WTC11 (cell line): Measurements from ENCODE around the gene UGCG. TPM values are rescaled to one million over a fixed set of nuclear protein-coding genes. Genes with fewer than 3 reads are reported as not detected.
"Not testable (repeated sequence)": the region's sequence is repeated elsewhere in the genome, so short reads cannot be mapped to it uniquely, and the experiment has no call there.

Source experiments
- ATAC-seq: fragments of 200-7000 bp; cut with Tn5 transposase; 2 replicates; pipeline ENCODE4 v1.10.0; 2021; ENCODE audit warnings: mild to moderate bottlenecking, moderate library complexity
- CTCF ChIA-PET: fragments of 300-600 bp; sonication (Branson Sonifier 250); formaldehyde crosslinking; loops from one replicate; lab custom pipeline; 2021; ENCODE audit warnings: antibody characterized with exemption; lab: Charles Lee
- POLR2A ChIA-PET: fragments of 350-600 bp; sonication (Branson Sonifier 250); formaldehyde crosslinking; loops from one replicate; lab custom pipeline; 2021; ENCODE audit warnings: antibody characterized with exemption; lab: Charles Lee
- DNase-seq: peaks from one replicate; pipeline ENCODE4 v3.0.0; 2021; ENCODE audit warnings: low spot score
- H3K27ac Mint-ChIP-seq: 2 replicates; pipeline ENCODE4 v1.8.0; 2021; ENCODE audit warnings: mixed read lengths
- H3K27me3 Mint-ChIP-seq: 2 replicates; pipeline ENCODE4 v1.8.0; 2021; ENCODE audit warnings: low read depth, mild to moderate bottlenecking, moderate library complexity, mixed read lengths
- H3K36me3 Mint-ChIP-seq: 2 replicates; pipeline ENCODE4 v1.8.0; 2021; ENCODE audit warnings: mixed read lengths
- H3K4me1 Mint-ChIP-seq: 2 replicates; pipeline ENCODE4 v1.8.0; 2022; ENCODE audit warnings: mixed read lengths
- H3K4me3 Mint-ChIP-seq: 2 replicates; pipeline ENCODE4 v1.8.0; 2021; ENCODE audit warnings: mild to moderate bottlenecking, moderate library complexity, mixed read lengths
- H3K9me3 Mint-ChIP-seq: 2 replicates; pipeline ENCODE4 v1.8.0; 2021; ENCODE audit warnings: mixed read lengths
- CREB1 ChIP-seq: sonication (generic); formaldehyde crosslinking; IDR thresholded peaks from 2 replicates; pipeline ENCODE4 v1.8.0; 2023; ENCODE audit warnings: mild to moderate bottlenecking, missing genetic modification reagents
- CREM ChIP-seq: sonication (generic); formaldehyde crosslinking; IDR thresholded peaks from 2 replicates; pipeline ENCODE4 v1.8.1; 2022; ENCODE audit warnings: mild to moderate bottlenecking, missing genetic modification reagents, moderate library complexity
- EMX1 ChIP-seq: fragments of 250-450 bp; sonication (Bioruptor Pico); IDR thresholded peaks from 2 replicates; pipeline ENCODE4 v1.8.0; 2021; ENCODE audit warnings: mild to moderate bottlenecking
- GTF2I ChIP-seq: fragments of 250-450 bp; sonication (Bioruptor Pico); conservative IDR thresholded peaks from 2 replicates; pipeline ENCODE4 v1.4.0; 2021; ENCODE audit warnings: mild to moderate bottlenecking
- IRF2 ChIP-seq: sonication (generic); formaldehyde crosslinking; IDR thresholded peaks from 2 replicates; pipeline ENCODE4 v1.8.0; 2022; ENCODE audit warnings: low read depth, missing genetic modification reagents, borderline replicate concordance
- MYBL2 ChIP-seq: sonication (generic); formaldehyde crosslinking; IDR thresholded peaks from 2 replicates; pipeline ENCODE4 v1.8.1; 2023; ENCODE audit warnings: mild to moderate bottlenecking, moderate library complexity, missing genetic modification reagents
- PRRX2 ChIP-seq: fragments of 250-450 bp; sonication (Bioruptor Pico); IDR thresholded peaks from 2 replicates; pipeline ENCODE4 v1.8.0; 2021; ENCODE audit warnings: mild to moderate bottlenecking
- SMAD4 ChIP-seq: sonication (generic); formaldehyde crosslinking; IDR thresholded peaks from 2 replicates; pipeline ENCODE4 v1.8.0; 2022; ENCODE audit warnings: mild to moderate bottlenecking, missing genetic modification reagents
- TEAD4 ChIP-seq: sonication (generic); formaldehyde crosslinking; IDR thresholded peaks from 2 replicates; pipeline ENCODE4 v1.8.0; 2022; ENCODE audit warnings: mild to moderate bottlenecking, missing genetic modification reagents
- TP53 ChIP-seq: sonication (generic); formaldehyde crosslinking; IDR thresholded peaks from 2 replicates; pipeline ENCODE4 v1.8.1; 2023; ENCODE audit warnings: mild to moderate bottlenecking, missing genetic modification reagents
- ZNF317 ChIP-seq: sonication (generic); formaldehyde crosslinking; IDR thresholded peaks from 2 replicates; pipeline ENCODE4 v1.8.1; 2023; ENCODE audit warnings: low read depth, mild to moderate bottlenecking, moderate library complexity, missing genetic modification reagents, borderline replicate concordance
- ZNF423 ChIP-seq: fragments of 250-450 bp; sonication (Bioruptor Pico); IDR thresholded peaks from 2 replicates; pipeline ENCODE4 v2.1.2; 2022; ENCODE audit warnings: mild to moderate bottlenecking, moderate library complexity
- total RNA-seq: library from RNA; stranded (reverse); gene quantifications from 3 replicates; pipeline ENCODE4 v1.2.3, GENCODE V29; 2021
- TF ChIP-seq, protein P1 (sequence below): sonication (generic); formaldehyde crosslinking; IDR thresholded peaks from 2 replicates; pipeline ENCODE4 v1.8.1; 2022; ENCODE audit warnings: missing genetic modification reagents, borderline replicate concordance
- TF ChIP-seq, protein P2 (sequence below): fragments of 250-450 bp; sonication (Bioruptor Pico); IDR thresholded peaks from 2 replicates; pipeline ENCODE4 v1.9.0; 2021; ENCODE audit warnings: mild to moderate bottlenecking
- TF ChIP-seq, protein P3 (sequence below): sonication (generic); formaldehyde crosslinking; IDR thresholded peaks from 2 replicates; pipeline ENCODE4 v1.8.0; 2022; ENCODE audit warnings: mild to moderate bottlenecking, missing genetic modification reagents

Gene UGCG
- total RNA-seq, 1 experiment from 2014 or later: 37.5 TPM

DNA sequence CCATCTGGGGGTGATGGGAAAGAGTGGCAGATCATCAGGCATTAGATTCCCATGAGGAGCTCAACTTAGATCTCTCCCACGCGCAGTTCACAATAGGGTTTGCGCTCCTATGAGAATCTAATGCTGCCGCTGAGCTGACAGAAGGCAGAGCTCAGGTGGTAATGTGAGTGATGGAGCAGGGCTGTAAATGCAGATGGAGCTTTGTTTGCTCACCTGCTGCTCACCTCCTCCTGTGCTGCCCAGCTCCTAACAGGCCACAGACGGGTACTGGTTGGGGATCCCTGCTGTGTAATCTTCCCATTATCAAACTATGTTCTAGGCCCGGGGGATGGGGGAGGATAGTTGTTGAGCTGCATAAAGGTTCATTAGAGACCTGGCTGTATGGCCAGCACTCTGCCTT lies 58.4 kb downstream of the UGCG start:
- ATAC-seq (no peak), DNase-seq (no peak)
- H3K9me3 Mint-ChIP-seq: no peaks in the 10 kb centered on the region
- peak; percentile 86 for TF ChIP-seq ZNF423
- no peak for TF ChIP-seq SMAD4 (CRISPR knock-in tag)
- TF ChIP-seq, all 79 proteins: peak for 1
- peaks cover 12% of the 10 kb centered on the region for H3K4me1 Mint-ChIP-seq
- POLR2A ChIA-PET: no interaction called here
- H3K27me3 Mint-ChIP-seq: no peaks in the 10 kb centered on the region; the same call in 1 of the 2 replicates
- no peak overlapping the region for H3K27ac Mint-ChIP-seq
- H3K4me3 Mint-ChIP-seq: no peak overlapping the region
- no peaks in the 10 kb centered on the region for H3K36me3 Mint-ChIP-seq
- CTCF ChIA-PET: no interaction called here

DNA sequence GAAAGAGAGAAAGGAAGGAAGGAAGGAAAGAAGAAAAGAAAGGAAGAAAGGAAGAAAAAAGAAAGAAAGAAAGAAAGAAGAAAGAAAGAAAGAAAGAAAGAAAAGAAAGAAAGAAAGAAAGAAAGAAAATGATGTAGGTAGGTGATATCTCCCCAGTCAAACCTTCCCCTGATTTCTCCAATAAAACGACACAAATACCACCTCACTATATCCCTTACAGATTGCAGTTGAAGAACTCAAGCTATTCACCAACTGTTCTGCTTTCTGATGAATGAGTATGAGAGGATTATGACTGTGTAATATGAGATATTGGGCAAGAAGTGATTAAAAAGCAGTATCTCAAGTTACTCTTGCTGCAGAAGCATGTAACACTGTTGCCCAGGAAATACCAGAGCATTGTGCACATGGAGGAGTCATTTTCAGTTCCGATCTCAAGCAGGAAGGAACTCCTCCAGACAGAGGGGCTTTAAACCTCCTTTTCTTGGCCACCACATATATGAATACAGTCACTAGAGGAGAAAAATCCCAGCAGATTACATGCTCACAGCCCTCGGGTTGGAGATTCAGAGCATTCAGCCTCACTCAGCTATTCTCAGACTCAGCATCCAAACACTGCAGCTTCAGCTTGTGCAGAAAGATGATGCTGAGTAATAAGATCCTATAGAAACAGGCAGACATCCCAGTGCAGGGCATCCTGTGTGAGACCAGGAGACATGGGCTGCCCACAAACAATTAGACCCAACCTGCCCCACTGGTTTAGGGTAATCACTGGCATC lies 61.4 kb downstream of the UGCG start:
- Mint-ChIP-seq H3K27me3 (no peaks in the 10 kb centered on the region; the same call in 1 of the 2 replicates), H3K9me3 (peaks cover 5% of the 10 kb centered on the region; the same call in 1 of the 2 replicates), H3K36me3 (no peaks in the 10 kb centered on the region)
- POLR2A ChIA-PET: no interaction called here
- no peak for TF ChIP-seq TP53 (CRISPR knock-in tag)
- TF ChIP-seq IRF2 (CRISPR knock-in tag): no peak
- TF ChIP-seq, protein P1, sequence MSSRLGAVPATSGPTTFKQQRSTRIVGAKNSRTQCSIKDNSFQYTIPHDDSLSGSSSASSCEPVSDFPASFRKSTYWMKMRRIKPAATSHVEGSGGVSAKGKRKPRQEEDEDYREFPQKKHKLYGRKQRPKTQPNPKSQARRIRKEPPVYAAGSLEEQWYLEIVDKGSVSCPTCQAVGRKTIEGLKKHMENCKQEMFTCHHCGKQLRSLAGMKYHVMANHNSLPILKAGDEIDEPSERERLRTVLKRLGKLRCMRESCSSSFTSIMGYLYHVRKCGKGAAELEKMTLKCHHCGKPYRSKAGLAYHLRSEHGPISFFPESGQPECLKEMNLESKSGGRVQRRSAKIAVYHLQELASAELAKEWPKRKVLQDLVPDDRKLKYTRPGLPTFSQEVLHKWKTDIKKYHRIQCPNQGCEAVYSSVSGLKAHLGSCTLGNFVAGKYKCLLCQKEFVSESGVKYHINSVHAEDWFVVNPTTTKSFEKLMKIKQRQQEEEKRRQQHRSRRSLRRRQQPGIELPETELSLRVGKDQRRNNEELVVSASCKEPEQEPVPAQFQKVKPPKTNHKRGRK (CRISPR knock-in tag): peak; percentile 60; the same call in 1 of the 2 replicates
- TF ChIP-seq, all 79 proteins: peak for 1
- H3K4me1 Mint-ChIP-seq: peaks cover 12% of the 10 kb centered on the region
- DNase-seq: no peak
- ATAC-seq: no peak
- CTCF ChIA-PET: no interaction called here
- H3K4me3 Mint-ChIP-seq: no peak overlapping the region
- H3K27ac Mint-ChIP-seq: no peak overlapping the region

DNA sequence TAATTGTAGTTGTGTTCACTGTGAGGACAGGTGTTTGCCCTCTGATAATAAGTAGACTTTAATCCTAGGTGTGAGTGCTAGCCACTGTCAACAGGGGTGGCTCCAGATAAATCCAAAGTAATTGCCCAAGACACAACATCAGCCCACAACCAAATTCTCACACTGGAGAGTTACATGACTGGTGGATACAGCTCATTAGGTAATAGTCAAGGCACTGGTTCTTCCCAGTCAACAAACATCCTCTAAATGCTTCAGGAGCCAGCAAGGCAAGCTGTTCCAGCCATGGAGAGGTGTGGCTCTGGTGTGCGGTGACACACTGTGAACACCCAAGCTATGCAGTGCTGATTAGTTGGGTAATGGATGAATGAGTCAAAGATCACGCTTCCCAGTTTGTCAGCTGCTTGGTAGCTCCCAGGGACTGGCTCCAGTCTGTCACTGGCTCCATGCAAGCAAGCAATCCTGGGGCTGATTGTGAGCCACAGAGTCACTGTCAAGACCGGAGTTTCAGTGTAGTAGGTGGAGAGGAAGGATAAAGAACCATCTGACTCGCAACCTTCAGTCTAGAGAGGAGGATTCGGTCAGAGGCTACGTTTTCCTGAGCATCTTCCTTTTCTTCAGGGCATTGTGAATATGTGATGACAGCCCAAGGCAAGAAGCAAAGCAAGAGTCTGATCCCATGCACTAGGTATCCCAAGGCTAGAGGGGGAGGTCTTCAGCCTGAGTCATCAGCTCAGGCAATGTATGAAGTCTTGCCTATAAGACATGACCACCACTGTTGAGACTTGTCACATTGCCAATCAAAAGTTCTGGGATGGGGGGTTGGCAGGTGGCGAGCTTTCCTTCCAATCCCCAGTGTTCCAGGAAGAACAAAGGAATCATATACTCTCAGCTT lies 63.1 kb downstream of the UGCG start:
- POLR2A ChIA-PET: no interaction called here
- peaks cover 5% of the 10 kb centered on the region; the same call in 1 of the 2 replicates for H3K9me3 Mint-ChIP-seq
- H3K36me3 Mint-ChIP-seq: no peaks in the 10 kb centered on the region
- no peak for ATAC-seq
- no peak for DNase-seq
- TF ChIP-seq TP53 (CRISPR knock-in tag) (no peak), IRF2 (CRISPR knock-in tag) (no peak), ZNF317 (CRISPR knock-in tag) (no peak), CREB1 (no peak), TEAD4 (no peak), PRRX2 (CRISPR knock-in tag) (no peak), CREM (CRISPR knock-in tag) (no peak), EMX1 (CRISPR knock-in tag) (no peak), MYBL2 (no peak), GTF2I (no peak)
- TF ChIP-seq, protein P2, sequence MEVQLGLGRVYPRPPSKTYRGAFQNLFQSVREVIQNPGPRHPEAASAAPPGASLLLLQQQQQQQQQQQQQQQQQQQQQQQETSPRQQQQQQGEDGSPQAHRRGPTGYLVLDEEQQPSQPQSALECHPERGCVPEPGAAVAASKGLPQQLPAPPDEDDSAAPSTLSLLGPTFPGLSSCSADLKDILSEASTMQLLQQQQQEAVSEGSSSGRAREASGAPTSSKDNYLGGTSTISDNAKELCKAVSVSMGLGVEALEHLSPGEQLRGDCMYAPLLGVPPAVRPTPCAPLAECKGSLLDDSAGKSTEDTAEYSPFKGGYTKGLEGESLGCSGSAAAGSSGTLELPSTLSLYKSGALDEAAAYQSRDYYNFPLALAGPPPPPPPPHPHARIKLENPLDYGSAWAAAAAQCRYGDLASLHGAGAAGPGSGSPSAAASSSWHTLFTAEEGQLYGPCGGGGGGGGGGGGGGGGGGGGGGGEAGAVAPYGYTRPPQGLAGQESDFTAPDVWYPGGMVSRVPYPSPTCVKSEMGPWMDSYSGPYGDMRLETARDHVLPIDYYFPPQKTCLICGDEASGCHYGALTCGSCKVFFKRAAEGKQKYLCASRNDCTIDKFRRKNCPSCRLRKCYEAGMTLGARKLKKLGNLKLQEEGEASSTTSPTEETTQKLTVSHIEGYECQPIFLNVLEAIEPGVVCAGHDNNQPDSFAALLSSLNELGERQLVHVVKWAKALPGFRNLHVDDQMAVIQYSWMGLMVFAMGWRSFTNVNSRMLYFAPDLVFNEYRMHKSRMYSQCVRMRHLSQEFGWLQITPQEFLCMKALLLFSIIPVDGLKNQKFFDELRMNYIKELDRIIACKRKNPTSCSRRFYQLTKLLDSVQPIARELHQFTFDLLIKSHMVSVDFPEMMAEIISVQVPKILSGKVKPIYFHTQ: no peak
- TF ChIP-seq, protein P3, sequence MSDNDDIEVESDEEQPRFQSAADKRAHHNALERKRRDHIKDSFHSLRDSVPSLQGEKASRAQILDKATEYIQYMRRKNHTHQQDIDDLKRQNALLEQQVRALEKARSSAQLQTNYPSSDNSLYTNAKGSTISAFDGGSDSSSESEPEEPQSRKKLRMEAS (CRISPR knock-in tag): no peak
- peaks cover 12% of the 10 kb centered on the region for H3K4me1 Mint-ChIP-seq
- no peaks in the 10 kb centered on the region for H3K27me3 Mint-ChIP-seq
- CTCF ChIA-PET: interaction anchor here (1.4 kb wide), 1 partner anchor 24 kb away, joined by 3 read pairs; no protein-coding TSS in a partner anchor
- no peak overlapping the region for H3K4me3 Mint-ChIP-seq
- H3K27ac Mint-ChIP-seq: no peak overlapping the region

DNA sequence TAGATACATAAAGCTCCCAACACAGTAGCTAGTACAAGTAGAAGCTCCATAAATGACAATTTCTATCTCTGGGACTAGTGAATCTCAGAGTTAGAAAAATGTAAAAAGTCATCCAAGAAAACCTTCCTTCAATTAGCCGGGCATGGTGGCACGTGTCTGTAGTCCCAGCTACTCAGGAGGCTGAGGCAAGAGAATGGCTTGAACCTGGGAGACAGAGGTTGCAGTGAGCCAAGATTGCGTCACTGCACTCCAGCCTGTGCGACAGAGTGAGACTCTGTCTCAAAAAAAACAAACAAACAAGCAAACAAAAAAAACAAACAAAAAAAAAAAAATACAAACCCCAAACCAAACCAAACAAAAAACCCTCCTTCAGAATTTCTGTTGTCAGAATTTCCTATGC lies 63.9 kb downstream of the UGCG start:
- H3K4me1 Mint-ChIP-seq, H3K9me3 Mint-ChIP-seq, ATAC-seq, H3K27me3 Mint-ChIP-seq, POLR2A ChIA-PET, H3K36me3 Mint-ChIP-seq, DNase-seq, H3K27ac Mint-ChIP-seq, H3K4me3 Mint-ChIP-seq: not testable (repeated sequence)
- CTCF ChIA-PET: interaction anchor here (1.4 kb wide), 1 partner anchor 23 kb away, joined by 3 read pairs; no protein-coding TSS in a partner anchor
